Activated T-helper 2 cell treated with anti-CD3 and anti-CD28 coated beads, Interferon-gamma antibody, Interleukin-2, Interleukin-4, amounts not matched to agents 10 μg/mL and 5 μg/mL and 100 μg/mL, durations not matched to agents 14 hours and 24 hours and 36 hours (primary cell): ENCODE data around the gene ADAM12. TPM values are rescaled to one million over a fixed set of nuclear protein-coding genes. Genes with fewer than 3 reads are reported as not detected.

Source experiments
- DNase-seq: peaks from one replicate; pipeline ENCODE4 v3.0.0; 2021; ENCODE audit warnings: low spot score
- H3K27ac Mint-ChIP-seq: one replicate; pipeline ENCODE4 v1.8.0; 2021; ENCODE audit warnings: mixed read lengths
- H3K27me3 Mint-ChIP-seq: one replicate; pipeline ENCODE4 v1.8.0; 2021; ENCODE audit warnings: low read depth, mixed read lengths
- H3K36me3 Mint-ChIP-seq: one replicate; pipeline ENCODE4 v1.8.0; 2021; ENCODE audit warnings: low read depth, mixed read lengths
- H3K4me1 Mint-ChIP-seq: one replicate; pipeline ENCODE4 v1.8.0; 2021; ENCODE audit warnings: low read depth, mixed read lengths
- H3K4me3 Mint-ChIP-seq: one replicate; pipeline ENCODE4 v1.8.0; 2021; ENCODE audit warnings: low read depth, mild to moderate bottlenecking, moderate library complexity, mixed read lengths
- H3K9me3 Mint-ChIP-seq: one replicate; pipeline ENCODE4 v1.8.0; 2021; ENCODE audit warnings: mixed read lengths
- intact Hi-C: fragments of 100-400 bp; cut with micrococcal nuclease; formaldehyde crosslinking; loops from one replicate; pipeline ENCODE4 v1.15.1; 2023
- total RNA-seq: library from RNA; stranded (reverse); gene quantifications from 2 replicates; pipeline ENCODE4 v1.2.3, GENCODE V29; 2022

ADAM12 gene
- total RNA-seq, 1 donor from 2014 or later, result 0.05 TPM

DNA sequence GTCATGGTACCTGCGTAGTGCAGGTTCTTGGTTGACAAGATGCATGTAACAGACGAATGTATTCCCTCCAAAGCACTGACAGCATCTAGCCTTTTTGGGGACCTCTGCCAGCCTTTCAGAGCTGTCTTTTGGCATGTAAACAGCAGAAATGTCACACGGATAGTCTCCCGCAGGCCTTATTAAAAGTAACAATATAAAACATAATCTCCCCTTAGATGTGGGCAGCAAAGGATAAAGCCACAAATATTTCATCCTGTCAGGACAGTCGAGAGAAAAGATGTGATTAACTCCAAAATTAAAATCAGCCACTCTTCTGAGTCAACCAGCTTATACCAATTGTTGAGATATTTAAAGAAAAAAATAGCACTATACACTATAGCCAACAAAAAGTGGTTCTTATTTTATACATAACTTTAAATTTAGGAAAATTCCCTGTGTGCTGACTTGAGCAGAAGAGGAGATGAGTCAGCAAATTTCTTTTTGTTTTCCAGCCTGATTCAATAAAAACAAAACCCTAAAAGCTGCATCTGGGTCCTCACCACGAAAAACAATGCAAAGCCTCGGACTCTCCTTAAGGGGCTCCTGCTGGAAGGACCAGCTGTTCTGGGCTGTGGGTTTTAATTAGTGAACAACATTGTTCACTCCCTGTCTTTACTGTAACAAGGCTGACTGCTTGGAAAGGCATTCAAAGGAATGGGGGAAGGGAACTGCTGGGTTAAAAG lies 240.2 kb downstream of the ADAM12 start:
- H3K4me1 Mint-ChIP-seq, result no peaks in the 10 kb centered on the region

DNA sequence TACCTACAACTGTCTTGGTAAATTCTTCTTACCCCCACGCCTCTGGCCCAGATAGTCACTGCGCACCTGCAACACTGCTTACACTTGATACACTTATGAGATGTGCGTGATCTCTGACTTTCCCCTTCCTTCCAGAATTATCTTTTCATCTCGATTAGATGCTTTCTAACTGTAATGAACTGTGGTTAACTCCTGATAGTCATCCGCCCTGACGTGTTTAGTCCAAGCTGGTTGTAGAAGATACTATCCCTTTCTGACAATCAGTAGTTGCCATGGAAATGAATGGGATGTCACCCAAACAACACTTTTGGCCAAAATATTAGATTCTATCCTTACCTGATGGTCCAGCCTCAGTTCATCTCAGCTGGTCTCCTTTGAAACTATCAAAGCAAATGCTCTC lies 241.5 kb downstream of the ADAM12 start:
- intact Hi-C loops, result no loop called here
- H3K36me3 Mint-ChIP-seq, result no peaks in the 10 kb centered on the region

More for the DNA sequence above, 240.2 kb downstream of the ADAM12 start:
- Mint-ChIP-seq H3K36me3 (no peaks in the 10 kb centered on the region), H3K27ac (no peak overlapping the region), H3K9me3 (peaks cover 11% of the 10 kb centered on the region), H3K4me3 (no peak overlapping the region), H3K27me3 (no peaks in the 10 kb centered on the region)
- intact Hi-C loops, result no loop called here
- DNase-seq, result no peak

DNA sequence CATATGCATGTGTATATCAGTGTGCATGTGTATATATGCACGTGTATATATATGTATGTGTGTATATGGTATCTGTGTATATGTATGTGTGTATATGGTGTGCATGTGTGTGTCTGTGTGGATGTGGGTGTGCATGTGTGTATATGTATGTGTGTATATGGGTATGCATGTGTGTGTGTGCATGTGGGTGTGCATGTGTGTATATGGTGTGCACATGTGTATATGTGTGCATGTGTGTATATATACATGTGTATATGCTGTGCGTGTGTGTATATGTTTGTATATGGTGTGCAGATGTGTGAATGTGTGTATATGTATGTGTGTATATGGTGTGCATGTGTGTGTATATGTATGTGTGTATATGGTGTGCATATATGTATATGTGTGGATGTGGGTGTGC lies 245.2 kb downstream of the ADAM12 start:
- H3K4me3 Mint-ChIP-seq, result no peak overlapping the region
- intact Hi-C loops, result no loop called here

More for the DNA sequence above, 241.5 kb downstream of the ADAM12 start:
- Mint-ChIP-seq H3K9me3 (peaks cover 17% of the 10 kb centered on the region), H3K27ac (no peak overlapping the region), H3K4me3 (no peak overlapping the region), H3K27me3 (no peaks in the 10 kb centered on the region), H3K4me1 (no peaks in the 10 kb centered on the region)
- no peak for DNase-seq

DNA sequence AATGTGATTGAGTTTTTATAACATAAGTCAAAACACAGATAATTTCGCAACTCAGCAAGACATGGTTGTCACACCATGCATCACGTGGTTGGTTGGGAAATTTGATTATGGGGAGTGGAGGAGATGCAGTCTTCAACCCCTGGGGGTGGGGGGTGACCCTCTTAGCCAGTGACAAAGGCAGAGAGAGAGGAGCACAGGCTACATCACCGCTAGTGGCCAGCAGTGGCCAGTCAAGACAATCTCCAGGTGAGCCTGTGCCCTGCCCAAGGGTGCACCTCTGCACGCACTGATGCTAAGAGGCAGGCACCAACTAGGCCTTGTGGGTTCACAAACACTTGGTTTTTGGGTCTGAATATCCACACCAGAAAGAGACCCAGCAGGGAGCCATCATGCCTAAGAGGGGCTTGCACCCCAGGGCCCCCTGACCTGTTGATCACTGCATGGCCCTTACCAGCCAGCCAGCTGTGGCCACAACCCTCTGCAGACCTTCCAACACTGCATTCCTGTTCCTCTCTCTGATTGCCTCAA lies 247.5 kb downstream of the ADAM12 start:
- Mint-ChIP-seq H3K27ac (no peak overlapping the region), H3K27me3 (no peaks in the 10 kb centered on the region), H3K9me3 (peaks cover 12% of the 10 kb centered on the region), H3K36me3 (no peaks in the 10 kb centered on the region), H3K4me1 (no peaks in the 10 kb centered on the region), H3K4me3 (no peak overlapping the region)
- intact Hi-C loops, result no loop called here
- no peak for DNase-seq

More for the DNA sequence above, 245.2 kb downstream of the ADAM12 start:
- peaks cover 12% of the 10 kb centered on the region for H3K9me3 Mint-ChIP-seq
- no peak for DNase-seq
- H3K27me3 Mint-ChIP-seq, result no peaks in the 10 kb centered on the region
- no peaks in the 10 kb centered on the region for H3K4me1 Mint-ChIP-seq
- H3K36me3 Mint-ChIP-seq, result no peaks in the 10 kb centered on the region
- H3K27ac Mint-ChIP-seq, result no peak overlapping the region

DNA sequence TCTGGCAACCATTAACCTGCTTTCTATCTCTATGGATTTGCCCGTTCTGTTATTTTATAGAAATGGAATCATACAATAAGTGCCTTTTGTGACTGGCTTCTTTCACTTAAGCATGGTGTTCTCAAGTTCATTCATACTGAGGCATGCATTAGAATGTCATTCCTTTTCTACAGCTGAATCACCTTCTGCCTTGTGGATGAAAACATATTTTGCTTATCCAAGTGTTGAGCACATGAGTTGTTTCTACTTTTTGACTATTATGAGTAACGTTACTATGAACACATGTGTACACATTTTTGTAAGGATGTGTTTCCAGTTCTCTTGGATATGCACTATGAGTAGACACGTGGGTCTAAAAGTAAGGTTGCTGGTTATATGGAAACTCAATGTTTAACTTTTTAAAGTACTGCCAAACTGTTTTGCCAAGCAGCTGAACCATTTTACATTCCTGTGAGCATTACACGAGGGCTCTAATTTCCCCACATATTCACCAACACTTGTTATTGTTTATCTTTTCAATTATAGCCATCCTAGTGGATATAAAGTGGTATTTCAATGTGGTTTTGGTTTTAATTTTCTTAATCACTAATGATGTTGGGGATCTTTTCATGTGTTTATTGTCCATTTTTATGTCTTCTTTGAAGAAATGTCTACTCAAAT lies 250.6 kb downstream of the ADAM12 start:
- H3K9me3 Mint-ChIP-seq, result peaks cover 3% of the 10 kb centered on the region
- H3K27ac Mint-ChIP-seq, result no peak overlapping the region
- intact Hi-C loops, result no loop called here
- no peaks in the 10 kb centered on the region for H3K27me3 Mint-ChIP-seq
- no peak for DNase-seq
- H3K4me1 Mint-ChIP-seq, result no peaks in the 10 kb centered on the region
- no peak overlapping the region for H3K4me3 Mint-ChIP-seq
- no peaks in the 10 kb centered on the region for H3K36me3 Mint-ChIP-seq

DNA sequence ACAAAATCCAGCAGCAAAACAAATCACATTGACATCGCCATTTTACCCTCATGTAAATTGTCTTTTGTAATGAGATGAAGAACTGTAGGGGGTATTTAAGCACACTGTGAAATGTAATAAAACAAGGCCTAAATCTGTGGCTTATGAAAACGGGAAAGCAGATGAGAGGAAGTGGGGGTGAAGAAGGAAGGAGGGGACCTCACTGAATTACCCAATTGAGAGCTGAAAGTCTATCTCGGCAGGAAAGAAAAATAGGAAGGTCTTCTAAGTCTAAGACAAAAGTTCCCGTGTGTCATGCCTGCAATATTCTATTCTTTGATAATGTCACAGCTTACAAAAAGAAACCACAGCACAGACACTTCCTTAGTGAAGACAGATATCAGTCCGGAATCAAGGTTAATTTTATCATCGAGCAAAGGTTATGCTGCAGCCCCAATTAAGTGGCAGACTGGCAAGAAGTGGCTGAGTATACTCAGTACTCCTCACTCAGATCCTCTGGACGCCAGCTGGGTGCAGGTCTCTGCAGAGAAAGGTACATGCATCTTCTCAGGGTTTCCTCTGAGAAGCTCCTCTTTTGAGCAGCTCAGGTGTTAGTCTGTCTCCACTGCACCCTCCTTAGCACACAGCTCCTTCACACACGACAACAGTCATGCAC lies 252.2 kb downstream of the ADAM12 start:
- DNase-seq, result no peak
- H3K9me3 Mint-ChIP-seq, result no peaks in the 10 kb centered on the region
- no peaks in the 10 kb centered on the region for H3K27me3 Mint-ChIP-seq
- no peak overlapping the region for H3K4me3 Mint-ChIP-seq
- H3K4me1 Mint-ChIP-seq, result no peaks in the 10 kb centered on the region
- H3K27ac Mint-ChIP-seq, result no peak overlapping the region
- intact Hi-C loops, result no loop called here
- H3K36me3 Mint-ChIP-seq, result no peaks in the 10 kb centered on the region

DNA sequence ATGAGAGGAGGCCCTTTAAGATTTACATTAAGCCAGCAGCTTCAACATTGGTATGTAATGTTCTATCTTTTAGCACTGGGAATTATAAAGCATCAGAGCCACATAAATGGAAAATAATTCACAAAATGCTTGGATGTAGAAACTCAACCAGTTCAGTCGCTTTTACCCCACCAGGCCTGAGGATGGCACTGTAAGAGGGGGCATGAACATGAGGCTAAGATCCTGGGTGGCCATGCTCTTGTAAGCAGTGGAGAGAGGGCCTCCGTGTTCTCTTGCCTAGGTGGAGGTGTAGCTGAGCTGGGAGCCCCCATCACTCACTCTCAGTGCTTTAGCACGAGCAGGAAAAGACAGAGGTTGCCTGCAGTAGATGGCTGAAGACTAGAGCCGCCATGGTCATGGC lies 253.1 kb downstream of the ADAM12 start:
- no peaks in the 10 kb centered on the region for H3K4me1 Mint-ChIP-seq
- no peaks in the 10 kb centered on the region for H3K9me3 Mint-ChIP-seq
- H3K36me3 Mint-ChIP-seq, result no peaks in the 10 kb centered on the region
- DNase-seq, result no peak
- intact Hi-C loops, result no loop called here
- no peaks in the 10 kb centered on the region for H3K27me3 Mint-ChIP-seq
- H3K4me3 Mint-ChIP-seq, result no peak overlapping the region
- H3K27ac Mint-ChIP-seq, result no peak overlapping the region

DNA sequence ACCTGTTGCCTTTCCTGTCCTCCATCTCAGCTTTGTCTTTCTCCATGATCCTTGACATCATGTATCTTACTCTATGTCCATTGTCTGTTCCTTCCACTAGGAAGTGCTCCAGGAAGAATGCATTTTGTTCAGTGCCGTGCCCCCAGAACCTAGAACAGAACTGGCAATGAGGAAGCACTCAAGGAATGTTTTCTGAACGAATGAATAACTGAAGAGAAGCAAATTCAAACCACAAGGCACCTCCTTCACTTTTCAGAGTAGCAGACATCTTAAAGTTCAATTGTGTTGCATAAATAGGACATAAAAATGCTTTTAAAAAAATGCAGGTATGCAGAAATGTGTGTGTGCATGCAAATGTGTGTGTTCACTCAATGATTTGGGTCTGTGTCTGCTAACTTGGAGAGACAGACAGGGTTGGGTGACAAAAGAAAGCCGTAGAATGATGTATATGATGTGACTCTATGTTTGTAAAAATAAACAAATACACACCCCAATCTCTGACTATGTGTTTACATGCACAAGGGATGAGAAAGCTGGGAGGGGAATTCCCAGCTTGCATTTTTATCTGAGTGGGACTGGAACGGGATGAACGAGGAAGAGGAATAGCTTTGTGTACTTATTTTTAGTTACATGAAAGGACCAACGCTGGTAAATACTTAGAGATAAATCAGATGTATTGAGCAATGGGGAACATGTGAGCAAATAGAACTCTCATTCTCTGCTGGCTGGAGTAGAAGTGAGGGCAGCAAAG lies 254.2 kb downstream of the ADAM12 start:
- H3K4me3 Mint-ChIP-seq, result no peak overlapping the region
- H3K27me3 Mint-ChIP-seq, result no peaks in the 10 kb centered on the region
- H3K4me1 Mint-ChIP-seq, result no peaks in the 10 kb centered on the region
- H3K9me3 Mint-ChIP-seq, result no peaks in the 10 kb centered on the region
- H3K27ac Mint-ChIP-seq, result no peak overlapping the region
- intact Hi-C loops, result no loop called here
- no peaks in the 10 kb centered on the region for H3K36me3 Mint-ChIP-seq
- DNase-seq, result no peak

DNA sequence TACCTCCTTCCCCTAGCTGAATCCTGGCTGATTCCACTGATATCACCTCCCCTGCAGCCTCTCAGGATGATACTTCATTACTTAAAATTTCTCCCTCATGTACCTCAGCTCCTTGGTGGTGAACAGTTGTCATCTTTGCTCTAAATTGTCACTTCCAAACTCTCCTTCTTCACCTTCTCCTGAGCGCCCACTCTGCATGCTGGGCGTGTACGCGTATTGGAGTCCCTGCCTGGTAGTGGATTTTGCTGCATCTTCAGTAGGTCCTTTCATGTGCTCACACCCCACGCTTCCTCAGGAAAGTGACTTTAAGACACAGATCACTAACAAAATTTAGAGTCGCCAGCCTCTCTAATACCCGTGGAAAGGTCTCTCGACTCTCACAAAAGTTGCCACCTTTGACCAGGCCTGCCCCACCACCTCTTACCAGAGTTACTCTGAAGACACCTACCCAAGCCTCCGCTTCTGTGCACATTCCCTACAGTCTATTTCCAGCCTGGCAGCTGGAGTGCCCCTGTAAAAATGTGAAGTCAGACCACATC lies 255.1 kb downstream of the ADAM12 start:
- no peak for DNase-seq
- no peaks in the 10 kb centered on the region for H3K36me3 Mint-ChIP-seq
- no peak overlapping the region for H3K4me3 Mint-ChIP-seq
- no peaks in the 10 kb centered on the region for H3K27me3 Mint-ChIP-seq
- H3K4me1 Mint-ChIP-seq, result no peaks in the 10 kb centered on the region
- no peaks in the 10 kb centered on the region for H3K9me3 Mint-ChIP-seq
- no peak overlapping the region for H3K27ac Mint-ChIP-seq
- intact Hi-C loops, result no loop called here

DNA sequence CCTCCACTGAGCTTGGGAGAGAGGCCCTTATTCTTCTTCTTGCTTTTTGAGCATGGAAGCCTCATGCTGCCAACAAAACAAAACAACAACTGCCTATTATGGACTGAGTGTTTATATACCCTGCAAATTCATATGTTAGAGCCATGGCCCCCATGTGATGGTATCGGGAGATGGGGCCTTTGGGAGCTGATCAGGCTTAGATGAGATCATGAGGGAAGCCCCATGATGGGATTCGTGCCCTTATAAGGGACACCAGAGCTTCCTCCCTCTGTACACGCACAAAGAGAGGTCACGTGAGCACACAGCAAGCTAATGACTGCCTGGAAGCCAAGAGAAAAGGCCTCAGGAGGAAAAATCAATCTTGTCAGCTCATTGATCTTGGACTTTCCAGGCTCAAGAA lies 256.9 kb downstream of the ADAM12 start:
- Mint-ChIP-seq H3K4me1 (no peaks in the 10 kb centered on the region), H3K27me3 (no peaks in the 10 kb centered on the region), H3K36me3 (no peaks in the 10 kb centered on the region), H3K9me3 (no peaks in the 10 kb centered on the region), H3K27ac (no peak overlapping the region), H3K4me3 (no peak overlapping the region)
- intact Hi-C loops, result no loop called here
- no peak for DNase-seq

DNA sequence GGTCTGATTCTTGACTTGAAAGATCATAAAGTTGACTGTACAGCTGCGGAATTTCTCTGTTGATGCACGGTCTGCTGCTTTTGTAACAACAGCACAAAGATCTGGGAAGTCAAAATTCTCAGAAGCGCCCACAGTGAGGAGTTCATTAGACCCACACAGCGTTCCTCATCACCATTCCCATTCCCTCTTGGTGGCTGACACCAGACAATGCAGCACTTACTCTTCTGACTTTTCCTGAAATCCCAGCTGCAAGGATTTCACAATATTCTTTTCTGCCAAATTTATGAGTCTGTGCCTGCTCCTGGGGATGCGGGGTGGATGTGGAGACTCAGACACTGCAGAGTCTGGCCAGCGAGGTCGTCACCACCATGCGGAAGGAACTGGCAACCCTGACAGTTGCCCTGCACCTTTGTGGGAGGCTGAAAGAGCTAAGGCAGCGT lies 258.0 kb downstream of the ADAM12 start:
- Mint-ChIP-seq H3K27ac (no peak overlapping the region), H3K9me3 (no peaks in the 10 kb centered on the region), H3K36me3 (no peaks in the 10 kb centered on the region), H3K4me3 (no peak overlapping the region), H3K4me1 (no peaks in the 10 kb centered on the region), H3K27me3 (no peaks in the 10 kb centered on the region)
- DNase-seq, result no peak
- intact Hi-C loops, result no loop called here

DNA sequence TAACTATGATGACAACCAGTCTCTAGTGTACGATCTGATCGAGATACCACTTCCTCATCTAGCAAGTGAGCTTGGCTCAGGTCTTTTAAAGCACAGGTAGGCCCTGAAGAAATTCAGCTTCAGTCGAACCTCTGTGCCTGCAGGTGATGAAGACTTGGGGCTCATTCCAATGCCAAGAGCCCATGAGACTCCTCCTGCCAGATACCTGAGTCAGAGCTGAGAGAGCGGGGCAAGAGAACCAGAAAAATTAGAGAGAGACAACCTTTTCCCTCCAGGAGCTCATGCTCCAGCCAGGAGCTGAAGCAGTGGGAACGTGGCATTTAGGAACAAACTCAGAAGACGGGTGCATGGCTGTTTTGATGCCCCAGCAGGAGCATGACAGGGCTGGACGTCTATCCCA lies 259.3 kb downstream of the ADAM12 start:
- H3K4me3 Mint-ChIP-seq, result no peak overlapping the region
- no peaks in the 10 kb centered on the region for H3K36me3 Mint-ChIP-seq
- no peak for DNase-seq
- intact Hi-C loops, result no loop called here
- H3K27me3 Mint-ChIP-seq, result no peaks in the 10 kb centered on the region
- H3K4me1 Mint-ChIP-seq, result no peaks in the 10 kb centered on the region
- no peaks in the 10 kb centered on the region for H3K9me3 Mint-ChIP-seq
- H3K27ac Mint-ChIP-seq, result no peak overlapping the region
